Midbrain (tissue), 1 donor: ENCODE measurements around the gene ZNF185.
"Not testable (repeated sequence)": the region's sequence is repeated elsewhere in the genome, so short reads cannot be mapped to it uniquely, and the experiment has no call there.

Source experiments
- DNase-seq: peaks from one replicate; lab custom pipeline; 2025; lab: John Stamatoyannopoulos, UW

Gene ZNF185

DNA sequence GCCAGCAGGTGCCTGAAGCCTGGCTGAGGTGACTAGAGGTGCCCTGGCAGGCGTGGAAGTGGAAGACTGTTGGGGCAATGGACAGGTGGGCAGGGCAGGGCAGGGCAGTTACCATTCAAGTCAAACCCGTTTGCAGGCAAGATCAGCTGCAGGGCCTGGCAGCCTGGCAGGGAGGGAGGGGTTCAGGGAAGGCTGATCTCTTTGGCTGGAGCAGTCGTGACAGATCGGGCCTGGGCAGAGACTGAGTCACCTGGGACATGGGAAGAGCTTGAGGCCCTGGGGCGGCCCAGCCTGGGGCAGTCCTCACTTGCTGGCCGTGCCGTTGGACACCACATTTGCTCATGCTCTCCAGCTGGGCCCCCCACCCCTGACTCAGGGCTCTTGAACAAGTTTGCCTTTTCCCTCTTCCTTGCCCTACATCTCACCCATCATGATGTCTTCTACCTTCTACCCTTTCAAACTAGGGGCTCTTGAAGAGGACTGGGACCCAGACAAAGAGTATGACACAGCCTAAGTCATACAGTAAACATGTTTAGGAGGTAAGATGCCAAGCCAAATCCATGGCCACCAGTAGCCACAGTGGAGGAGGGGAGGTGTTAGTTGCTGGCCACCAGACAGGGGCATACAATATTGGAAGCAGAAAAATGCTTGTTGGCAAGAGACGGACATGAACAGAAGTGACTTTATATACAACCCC is 2.0 kb upstream of the ZNF185 start:
- no peak for DNase-seq

DNA sequence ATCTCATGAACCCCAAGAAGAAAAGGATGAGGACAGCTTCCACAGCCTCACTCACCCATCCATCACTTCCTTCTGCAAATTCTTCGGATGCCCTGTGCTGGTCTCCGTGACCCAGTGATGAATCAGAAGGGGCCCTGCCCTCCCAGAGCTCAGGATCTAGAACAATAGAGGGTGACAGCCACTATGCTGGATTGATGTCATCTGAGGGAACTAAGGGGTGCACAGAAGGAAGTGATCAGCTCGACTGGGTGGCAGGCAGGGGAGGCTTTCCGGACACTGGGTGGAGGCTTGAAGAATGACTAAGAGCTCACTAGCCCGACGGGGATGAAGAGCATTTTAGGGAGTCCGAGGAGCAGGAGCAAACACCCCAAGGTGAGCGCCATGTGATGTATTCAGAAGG is 1.4 kb upstream of the ZNF185 start:
- DNase-seq: no peak

- DNase-seq: no peak
Observed at GRCh38 chrX:152898442-152898841, 575 bp downstream of the ZNF185 start.

- no peak for DNase-seq
Observed at GRCh38 chrX:152899111-152899873, 1.4 kb downstream of the ZNF185 start.

- no peak for DNase-seq
Observed at GRCh38 chrX:152899874-152900719, 2.2 kb downstream of the ZNF185 start.

DNA sequence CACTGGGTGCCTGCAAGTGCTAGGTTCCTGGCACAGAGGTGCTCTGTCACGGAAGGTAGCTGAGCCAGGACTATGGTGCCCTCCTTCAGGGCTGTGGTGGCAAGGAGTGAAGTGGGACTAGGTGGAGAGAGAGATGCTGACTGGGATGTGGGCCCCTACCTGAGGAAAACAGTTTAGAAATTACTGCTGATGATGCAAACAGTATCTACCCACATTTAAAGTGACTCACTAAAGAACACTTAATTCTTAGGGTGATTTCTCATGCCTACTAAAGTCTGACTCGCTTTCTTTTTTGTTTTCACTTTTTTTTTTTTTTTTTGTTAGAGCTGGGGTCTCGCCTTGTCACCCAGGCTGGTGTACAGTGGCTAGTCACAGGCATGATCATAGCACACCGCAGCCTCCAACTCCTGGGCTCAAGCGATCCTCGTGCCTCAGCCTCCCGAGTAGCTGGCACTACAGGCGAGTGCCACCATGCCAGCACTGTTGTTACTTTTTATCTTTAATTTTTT is 3.1 kb downstream of the ZNF185 start:
- DNase-seq: no peak

DNA sequence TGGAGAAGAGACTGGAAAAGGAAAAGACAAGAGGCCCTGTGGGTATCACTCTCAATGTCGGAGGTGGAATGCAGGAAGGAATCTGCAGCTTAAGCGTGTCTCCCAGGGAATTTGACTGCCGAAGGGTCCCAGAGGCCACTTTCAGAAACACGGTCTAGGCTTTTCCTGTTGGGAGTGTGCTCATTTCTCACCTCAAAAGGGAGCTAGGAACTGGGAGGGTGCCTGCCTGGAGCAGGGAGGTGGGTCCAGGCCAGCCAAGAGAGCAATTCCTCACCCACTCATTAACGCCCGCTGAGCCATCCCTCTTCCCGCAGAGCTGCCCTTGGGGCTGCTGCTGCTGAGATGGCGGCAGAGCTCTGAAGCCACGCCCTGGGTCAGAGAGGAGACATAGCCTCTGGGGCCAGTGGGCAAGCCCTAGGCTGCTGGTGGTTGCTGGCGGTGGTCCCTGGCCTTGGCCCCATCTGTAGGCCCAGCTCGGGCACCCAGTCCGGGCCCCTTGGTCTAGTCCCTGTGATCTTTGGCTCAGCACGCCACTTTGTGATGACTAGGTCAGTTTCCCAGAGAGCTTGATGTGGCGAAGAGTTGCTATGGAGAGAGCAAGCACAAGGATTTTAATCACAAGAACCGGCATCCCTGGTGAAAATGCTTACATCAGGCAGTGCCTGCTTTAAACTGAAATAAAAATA is 4.1 kb downstream of the ZNF185 start:
- no peak for DNase-seq

- DNase-seq: no peak
Observed at GRCh38 chrX:152902502-152902820, 4.6 kb downstream of the ZNF185 start.

DNA sequence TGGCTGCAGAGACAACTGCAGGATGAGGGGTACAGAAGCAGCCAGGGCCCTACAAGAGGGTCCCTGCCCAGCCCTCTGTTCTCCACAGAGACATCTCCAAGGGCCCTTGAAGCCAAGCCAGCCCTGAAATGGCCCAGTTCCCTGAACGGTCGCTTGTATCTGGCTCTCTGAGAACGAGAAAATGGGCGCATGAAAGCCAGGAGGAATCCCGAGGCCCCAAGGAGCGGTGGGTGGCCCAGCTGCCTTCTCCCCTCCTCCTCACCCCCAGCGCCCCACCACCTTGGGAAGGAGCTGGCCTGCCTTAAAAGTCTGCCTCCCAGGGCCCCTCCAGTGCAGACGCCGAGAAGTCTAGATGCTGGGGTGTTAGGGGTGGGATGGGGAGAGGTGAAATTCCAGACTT is 5.7 kb downstream of the ZNF185 start:
- DNase-seq: no peak

GRCh38 chrX:152904151-152905080 is 6.5 kb downstream of the ZNF185 start:
- DNase-seq: peak; percentile 13

DNA sequence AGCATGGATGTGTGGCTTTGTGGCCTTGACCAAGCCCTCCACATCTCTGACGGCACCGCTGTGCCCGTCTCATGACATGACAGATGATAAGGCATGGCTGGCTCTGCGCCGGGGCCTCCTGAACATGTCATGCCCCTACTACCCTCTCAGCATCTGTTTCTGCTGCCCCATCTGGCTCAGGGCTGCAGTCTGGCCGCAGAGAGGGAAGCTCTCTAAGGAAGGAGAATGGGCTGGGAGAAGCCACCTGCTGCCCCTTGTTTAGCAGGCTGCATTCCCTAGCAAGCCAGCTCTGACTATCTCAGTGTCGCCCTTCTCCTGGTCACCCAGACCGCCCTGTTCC is 7.2 kb downstream of the ZNF185 start:
- no peak for DNase-seq

DNA sequence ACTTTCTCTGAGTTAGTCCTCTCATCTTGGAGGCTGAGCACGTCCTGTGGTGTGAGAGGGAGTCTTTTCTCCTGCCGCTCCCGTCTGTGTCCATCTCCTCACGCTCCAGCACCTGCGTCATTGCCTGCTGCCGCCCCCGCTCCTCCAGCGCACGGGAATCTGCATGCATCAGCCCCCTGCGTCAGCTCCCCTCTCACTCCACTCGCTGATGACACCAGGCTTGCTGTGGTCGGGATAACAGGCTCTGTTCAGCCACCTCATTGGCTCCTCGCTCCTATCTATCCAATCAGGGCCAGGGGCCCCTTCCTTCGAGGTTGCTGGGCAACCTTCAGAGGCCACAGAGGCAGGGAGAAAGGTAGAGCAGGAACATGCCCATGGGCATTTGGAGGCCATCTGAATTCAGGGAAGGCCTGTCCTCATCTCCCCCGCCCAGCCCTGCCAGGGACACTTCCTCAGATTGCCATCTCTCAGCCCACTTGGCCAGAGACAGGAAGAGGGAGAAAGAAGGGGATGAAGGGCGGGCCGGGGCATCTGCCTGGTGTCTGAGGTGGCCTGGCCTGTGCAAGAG is 9.3 kb downstream of the ZNF185 start:
- no peak for DNase-seq

DNA sequence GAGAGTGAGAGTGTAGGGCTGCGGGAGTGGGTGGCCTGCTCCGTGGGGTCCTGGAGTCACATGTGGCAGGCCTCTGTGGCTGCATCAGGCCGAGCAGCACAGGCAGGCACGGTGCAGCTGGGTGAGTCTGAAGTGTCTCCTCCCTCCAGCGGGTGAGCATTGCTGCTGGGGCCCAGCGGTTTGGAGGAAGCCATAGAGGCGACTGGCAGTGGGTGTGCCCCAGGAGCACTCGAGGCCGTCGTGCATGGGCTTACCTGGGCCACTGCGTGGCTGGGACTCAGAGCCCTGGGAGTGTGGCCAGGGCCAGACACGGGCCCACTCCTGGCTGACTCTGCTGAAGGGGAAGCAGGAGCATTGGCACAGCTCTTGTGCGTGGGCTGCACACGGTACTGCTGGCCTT is 10.6 kb downstream of the ZNF185 start:
- DNase-seq: no peak

DNA sequence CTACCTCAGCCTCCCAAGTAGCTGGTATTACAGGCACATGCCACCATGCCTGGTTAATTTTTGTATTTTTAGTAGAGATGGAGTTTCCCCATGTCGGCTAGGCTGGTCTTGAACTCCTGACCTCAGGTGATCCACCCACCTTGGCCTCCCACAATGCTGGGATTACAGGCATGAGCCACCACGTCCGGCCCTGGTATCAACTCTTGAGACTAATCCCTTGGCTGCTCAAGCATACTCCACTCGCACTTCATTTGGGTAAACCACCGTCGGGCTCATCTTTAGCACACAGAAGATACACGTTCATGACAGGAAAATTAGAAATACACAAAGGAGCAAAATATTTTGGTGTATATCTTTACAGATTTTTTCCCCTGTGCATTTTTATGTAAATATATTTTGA is 12.2 kb downstream of the ZNF185 start:
- DNase-seq: not testable (repeated sequence)

DNA sequence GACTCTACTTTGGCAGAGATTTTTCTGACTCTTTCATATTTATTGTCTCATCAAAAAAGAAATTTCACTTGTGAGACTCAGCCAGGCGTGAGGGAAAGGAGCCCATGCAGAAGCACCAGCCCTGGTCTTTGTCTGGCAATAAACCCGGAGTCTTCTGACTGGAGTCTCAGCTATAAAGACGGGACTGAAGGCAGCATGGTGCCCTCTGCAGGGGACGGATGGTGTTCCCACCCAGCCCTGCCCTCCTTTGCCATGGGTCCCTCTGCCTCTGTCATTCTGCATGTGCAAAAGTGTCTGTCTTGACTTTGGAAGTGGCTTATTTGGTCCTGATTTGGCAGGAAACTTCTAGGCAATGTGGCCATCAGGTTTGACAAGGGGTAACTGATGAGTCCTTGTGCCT is 14.2 kb downstream of the ZNF185 start:
- no peak for DNase-seq

DNA sequence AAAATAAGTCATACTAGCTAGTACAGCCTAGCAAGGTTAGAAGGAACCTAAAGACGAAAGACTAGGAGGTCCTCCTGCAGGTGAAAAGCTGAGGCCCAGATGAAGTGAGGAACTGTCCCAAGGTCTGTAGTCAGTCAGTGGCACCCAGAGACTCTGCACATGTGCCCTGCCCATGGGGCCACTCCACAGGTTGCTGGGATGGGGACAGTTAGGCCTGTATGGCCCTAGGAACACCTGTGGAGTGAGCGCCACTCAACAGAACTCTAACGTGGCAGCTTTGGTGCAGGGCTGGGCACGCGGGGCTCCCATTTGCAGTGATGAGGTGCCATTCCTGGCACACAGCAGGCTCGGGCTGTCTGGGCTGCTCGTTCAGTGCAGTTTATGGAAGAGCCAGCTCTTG is 14.8 kb downstream of the ZNF185 start:
- no peak for DNase-seq

GRCh38 chrX:152913346-152913745 is 15.5 kb downstream of the ZNF185 start:
- no peak for DNase-seq

DNA sequence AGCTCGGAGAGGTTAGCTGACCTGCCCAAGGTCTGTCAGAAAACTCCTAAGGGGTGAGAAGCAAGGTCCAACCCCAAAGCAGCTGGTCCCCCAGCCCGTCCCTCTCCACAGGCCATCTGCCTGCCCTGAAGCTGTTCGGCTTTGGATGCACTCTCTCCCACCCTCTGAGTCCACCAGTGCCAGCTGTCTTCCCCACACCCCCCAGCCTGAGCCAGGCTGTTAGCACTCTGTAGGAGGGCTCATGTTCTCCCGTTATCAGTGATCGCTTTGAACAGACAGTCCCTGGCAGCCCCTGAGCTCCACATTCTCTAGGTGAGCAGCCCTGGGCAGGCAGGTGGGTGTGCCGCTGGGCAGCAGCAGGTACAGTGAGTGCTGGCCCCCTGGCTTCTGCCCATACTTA is 16.0 kb downstream of the ZNF185 start:
- DNase-seq: no peak

GRCh38 chrX:152915541-152916241 is 17.8 kb downstream of the ZNF185 start:
- DNase-seq: no peak
